Measurements from ENCODE around the gene KATNAL1.

The KATNAL1 gene

GRCh38 chr13:30307194-30307970 is at the start of gene KATNAL1:
KATNAL1 (minus strand) TSS chr13:30307551; CDS start chr13:30283777, 23,774 bp downstream.
- H3K4me3 Mint-ChIP-seq, result peak within 1 kb of the TSS; percentile 81
- H3K4me1 Mint-ChIP-seq, result peaks cover 51% of the 10 kb centered on the region
- H3K9me3 Mint-ChIP-seq, result no peaks in the 10 kb centered on the region
- peaks cover 3% of the 10 kb centered on the region for H3K27me3 Mint-ChIP-seq
- peak; percentile 84 for DNase-seq
- peak within 1 kb of the TSS; percentile 84 for H3K27ac Mint-ChIP-seq
- CTCF ChIA-PET, result interaction anchor here (0.8 to 1.4 kb wide), 4 partner anchors 39 to 175 kb away, joined by 3 to 5 read pairs (median 4); no protein-coding TSS in a partner anchor
- peaks cover 3% of the 10 kb centered on the region for H3K36me3 Mint-ChIP-seq

GRCh38 chr13:30355839-30356238 is 48.5 kb upstream of the KATNAL1 start:
- Mint-ChIP-seq H3K27me3 (no peaks in the 10 kb centered on the region), H3K36me3 (peaks cover 52% of the 10 kb centered on the region), H3K27ac (no peak overlapping the region), H3K4me3 (no peak overlapping the region), H3K9me3 (peaks cover 12% of the 10 kb centered on the region), H3K4me1 (peaks cover 19% of the 10 kb centered on the region)
- CTCF ChIA-PET, result interaction anchor here (0.7 kb wide), 1 partner anchor 34 kb away, joined by 3 read pairs; no protein-coding TSS in a partner anchor
- no peak for DNase-seq

DNA sequence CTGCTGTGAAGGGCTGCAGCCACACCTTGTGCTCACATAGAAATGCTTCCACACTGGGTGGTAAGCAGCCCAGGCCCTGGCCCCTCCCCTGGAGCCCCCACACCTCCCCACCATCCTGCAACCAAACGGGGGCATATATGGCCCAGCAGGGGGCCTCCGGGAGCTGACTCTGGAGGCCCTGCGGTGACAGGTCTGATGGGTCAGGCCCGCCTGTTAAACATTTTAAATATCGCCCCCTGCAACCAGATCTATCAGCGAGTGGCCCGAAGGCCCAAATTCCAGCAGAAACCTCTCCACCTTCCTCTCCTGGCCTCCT is 48.0 kb upstream of the KATNAL1 start:
- DNase-seq, result peak; percentile 37
- Mint-ChIP-seq H3K9me3 (peaks cover 12% of the 10 kb centered on the region), H3K36me3 (peaks cover 47% of the 10 kb centered on the region), H3K4me3 (no peak overlapping the region), H3K4me1 (peaks cover 19% of the 10 kb centered on the region), H3K27ac (no peak overlapping the region), H3K27me3 (no peaks in the 10 kb centered on the region)
- CTCF ChIA-PET, result interaction anchor here (0.6 to 1.1 kb wide), 3 partner anchors 12 to 19 kb away, joined by 3 read pairs; no protein-coding TSS in a partner anchor

DNA sequence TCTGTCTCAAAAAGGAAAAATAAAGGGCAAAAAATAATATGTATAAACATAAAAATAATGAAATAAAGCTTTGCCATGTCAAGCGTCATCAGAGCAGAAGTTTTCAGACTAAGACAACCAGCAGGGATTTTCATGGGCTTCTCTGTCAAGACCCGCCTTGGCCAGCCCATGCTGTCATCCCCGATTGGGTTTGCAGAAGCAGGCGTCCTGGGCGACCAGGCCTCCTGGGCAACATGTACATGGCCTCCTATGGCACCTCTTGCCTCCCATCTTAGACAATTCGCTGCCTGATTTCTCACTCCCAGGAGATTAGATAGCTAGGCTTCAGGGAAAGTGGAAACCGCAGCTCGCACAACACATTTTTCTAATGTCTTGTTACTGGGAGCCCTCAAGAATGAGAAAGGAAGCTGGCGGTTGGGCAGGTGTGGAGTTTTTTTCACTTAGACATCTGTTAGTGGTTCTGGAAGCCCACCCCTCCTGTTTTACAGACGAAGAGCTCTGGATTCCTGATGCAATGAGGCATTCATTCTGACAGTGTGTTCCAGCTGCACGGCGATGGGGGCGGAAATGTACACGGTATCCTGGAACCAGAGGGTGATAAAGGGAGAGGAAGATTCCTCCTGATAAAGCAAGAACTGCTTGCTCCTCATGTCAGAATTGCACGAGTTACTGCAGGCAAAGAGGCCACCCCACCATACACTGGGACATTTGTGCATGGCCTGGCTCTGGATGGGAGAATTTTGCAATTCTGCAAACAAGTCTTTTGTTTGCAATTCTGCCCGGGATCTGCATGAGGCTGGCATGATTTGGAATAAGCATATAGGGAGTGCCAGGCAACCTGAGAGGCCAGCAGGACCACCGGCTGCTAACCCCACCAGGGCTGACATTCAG is 47.4 kb upstream of the KATNAL1 start:
- Mint-ChIP-seq H3K4me3 (no peak overlapping the region), H3K27me3 (peaks cover 4% of the 10 kb centered on the region), H3K4me1 (peaks cover 19% of the 10 kb centered on the region), H3K36me3 (peaks cover 42% of the 10 kb centered on the region), H3K9me3 (peaks cover 12% of the 10 kb centered on the region), H3K27ac (no peak overlapping the region)
- DNase-seq, result no peak
- CTCF ChIA-PET, result interaction anchor here (0.6 to 1.6 kb wide), 4 partner anchors 12 to 222 kb away, joined by 3 to 4 read pairs (median 3); no protein-coding TSS in a partner anchor

- DNase-seq, result no peak
- Mint-ChIP-seq H3K36me3 (peaks cover 39% of the 10 kb centered on the region), H3K27me3 (peaks cover 4% of the 10 kb centered on the region), H3K27ac (no peak overlapping the region), H3K9me3 (peaks cover 12% of the 10 kb centered on the region), H3K4me1 (peaks cover 19% of the 10 kb centered on the region), H3K4me3 (no peak overlapping the region)
- CTCF ChIA-PET, result interaction anchor here (1.6 kb wide), 1 partner anchor 221 kb away, joined by 4 read pairs; no protein-coding TSS in a partner anchor
Measured at GRCh38 chr13:30353471-30354215, 46.3 kb upstream of the KATNAL1 start.

DNA sequence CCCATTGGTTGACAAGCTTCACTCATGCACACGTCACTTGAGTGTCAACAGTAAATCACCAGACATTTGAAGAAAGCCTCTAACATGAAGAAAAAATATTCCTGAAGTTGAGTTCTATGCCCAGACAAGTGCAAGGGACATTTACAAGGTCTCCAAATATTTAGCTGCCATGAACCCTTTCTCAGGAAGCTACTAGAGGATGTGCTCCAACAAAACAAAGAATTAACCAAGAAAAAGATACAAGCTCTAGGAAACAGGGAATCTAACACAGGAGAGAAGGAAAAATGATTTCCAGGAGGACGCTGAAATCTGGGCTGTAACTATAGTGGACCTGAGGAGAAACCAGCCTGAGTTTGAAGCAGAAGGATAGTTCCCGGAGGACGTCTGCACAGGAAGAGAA is 45.7 kb upstream of the KATNAL1 start:
- no peak for DNase-seq
- Mint-ChIP-seq H3K4me1 (peaks cover 23% of the 10 kb centered on the region), H3K9me3 (peaks cover 12% of the 10 kb centered on the region), H3K27ac (no peak overlapping the region), H3K4me3 (no peak overlapping the region), H3K27me3 (peaks cover 8% of the 10 kb centered on the region), H3K36me3 (peaks cover 39% of the 10 kb centered on the region)
- CTCF ChIA-PET, result interaction anchor here (1.1 to 1.6 kb wide), 2 partner anchors 40 to 220 kb away, joined by 3 to 4 read pairs; no protein-coding TSS in a partner anchor

DNA sequence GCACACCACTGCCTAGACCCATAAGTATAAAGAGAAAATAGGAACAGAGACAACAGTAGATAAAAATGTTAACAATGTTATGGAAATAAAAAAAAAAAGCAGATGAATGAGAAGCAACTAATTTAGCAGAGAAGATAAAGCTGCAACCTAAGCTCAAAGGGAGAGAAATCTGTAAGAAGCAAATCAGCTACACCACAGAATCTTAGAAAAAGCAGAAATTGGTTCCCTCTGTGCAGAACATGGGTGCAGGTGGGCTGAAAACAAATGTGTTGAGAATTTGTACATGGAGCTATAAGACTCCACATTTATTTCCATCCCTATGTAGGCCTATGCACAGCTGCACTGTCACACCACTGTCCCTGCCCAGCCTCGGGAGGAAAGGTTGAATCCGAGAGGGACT is 44.8 kb upstream of the KATNAL1 start:
- Mint-ChIP-seq H3K36me3 (peaks cover 40% of the 10 kb centered on the region), H3K27me3 (peaks cover 11% of the 10 kb centered on the region), H3K27ac (no peak overlapping the region), H3K9me3 (peaks cover 15% of the 10 kb centered on the region), H3K4me1 (peaks cover 28% of the 10 kb centered on the region), H3K4me3 (no peak overlapping the region)
- CTCF ChIA-PET, result interaction anchor here (0.6 to 1.1 kb wide), 3 partner anchors 10 to 40 kb away, joined by 3 to 5 read pairs (median 4); no protein-coding TSS in a partner anchor
- DNase-seq, result no peak

GRCh38 chr13:30346789-30347167 is 39.4 kb upstream of the KATNAL1 start:
- peak; percentile 32 for DNase-seq
- CTCF ChIA-PET, result interaction anchor here (0.8 to 2.5 kb wide), 3 partner anchors 11 to 40 kb away, joined by 3 to 10 read pairs (median 4); no protein-coding TSS in a partner anchor
- Mint-ChIP-seq H3K27me3 (peaks cover 27% of the 10 kb centered on the region), H3K4me3 (peak overlapping the region; percentile 50), H3K27ac (peak overlapping the region; percentile 74), H3K9me3 (peaks cover 8% of the 10 kb centered on the region), H3K4me1 (peaks cover 33% of the 10 kb centered on the region), H3K36me3 (peaks cover 36% of the 10 kb centered on the region)

GRCh38 chr13:30346153-30346788 is 38.9 kb upstream of the KATNAL1 start:
- H3K27ac Mint-ChIP-seq, result peak overlapping the region; percentile 74
- peaks cover 27% of the 10 kb centered on the region for H3K27me3 Mint-ChIP-seq
- peaks cover 33% of the 10 kb centered on the region for H3K4me1 Mint-ChIP-seq
- peaks cover 8% of the 10 kb centered on the region for H3K9me3 Mint-ChIP-seq
- peak overlapping the region; percentile 50 for H3K4me3 Mint-ChIP-seq
- CTCF ChIA-PET, result interaction anchor here (0.8 to 2.5 kb wide), 3 partner anchors 11 to 40 kb away, joined by 3 to 10 read pairs (median 4); no protein-coding TSS in a partner anchor
- H3K36me3 Mint-ChIP-seq, result peaks cover 35% of the 10 kb centered on the region
- peak; percentile 88 for DNase-seq

DNA sequence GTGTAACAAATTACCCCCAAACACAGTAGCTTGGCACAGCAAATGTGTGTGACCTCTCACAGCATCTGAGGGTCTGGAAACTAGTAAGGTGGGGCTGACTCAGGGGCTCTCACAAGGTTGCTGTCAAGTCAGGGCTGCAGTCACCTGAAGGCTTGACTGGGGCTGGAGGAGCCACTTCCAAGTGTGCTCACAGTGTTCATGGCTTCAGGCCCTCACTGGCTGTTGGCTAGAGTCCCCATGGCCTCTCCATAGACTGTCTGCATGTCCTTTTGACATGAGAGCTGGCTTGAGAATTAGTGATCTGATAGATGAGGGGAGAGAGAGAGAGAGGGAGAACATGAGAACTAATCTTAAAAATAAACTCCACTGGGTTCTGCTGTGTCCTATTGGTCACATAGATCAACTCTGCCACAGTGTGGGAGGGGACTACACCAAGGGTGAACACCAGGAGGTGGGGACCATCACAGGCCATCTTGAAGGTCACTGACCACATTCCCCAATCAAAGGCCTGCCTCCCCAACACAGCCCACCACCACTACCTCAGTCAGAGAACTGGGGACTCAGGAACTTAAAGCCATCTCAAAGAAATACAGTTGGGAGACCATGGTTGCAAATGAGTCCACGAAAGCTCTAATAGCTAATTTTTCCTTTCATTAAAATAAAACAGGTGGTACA is 38.2 kb upstream of the KATNAL1 start:
- DNase-seq, result no peak
- Mint-ChIP-seq H3K9me3 (peaks cover 8% of the 10 kb centered on the region), H3K4me3 (no peak overlapping the region), H3K27me3 (peaks cover 28% of the 10 kb centered on the region), H3K4me1 (peaks cover 33% of the 10 kb centered on the region), H3K36me3 (peaks cover 37% of the 10 kb centered on the region), H3K27ac (no peak overlapping the region)
- CTCF ChIA-PET, result interaction anchor here (1.2 to 2.5 kb wide), 3 partner anchors 10 to 39 kb away, joined by 3 to 10 read pairs (median 3); no protein-coding TSS in a partner anchor

DNA sequence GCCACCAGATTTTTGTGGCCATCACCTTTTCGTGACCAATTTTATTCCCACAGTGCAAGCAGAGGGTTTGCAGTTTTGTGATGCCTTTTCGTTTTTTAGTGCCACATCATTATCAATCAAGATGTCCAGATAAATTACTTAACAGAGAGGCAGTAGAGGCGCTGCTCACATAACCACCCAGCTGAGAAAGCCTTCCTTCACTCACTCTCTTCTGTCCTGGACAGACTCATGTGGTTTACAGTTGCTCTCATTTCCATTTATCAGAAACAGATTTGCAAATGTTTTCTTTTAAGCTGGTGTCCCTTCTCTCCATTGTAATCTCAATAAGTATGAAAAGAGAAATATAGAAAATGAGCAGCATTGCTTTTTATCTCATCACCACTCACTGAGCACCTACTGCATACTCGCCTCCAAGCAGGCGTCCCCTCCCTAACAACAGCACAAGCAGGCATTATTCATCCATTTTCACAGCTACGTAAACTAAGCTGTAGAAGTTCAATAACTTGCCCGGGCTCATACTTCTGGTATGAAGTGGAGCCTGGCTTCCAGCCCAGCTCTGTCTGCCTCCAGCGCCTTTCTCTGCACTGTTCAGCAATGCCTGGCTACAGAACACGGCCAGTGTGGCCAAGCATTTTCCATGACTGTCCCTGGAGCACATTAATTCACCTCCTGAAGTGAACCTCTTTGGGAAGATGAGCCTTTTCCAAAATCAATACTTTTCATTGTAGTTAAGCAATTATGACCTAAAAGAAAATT is 34.6 kb upstream of the KATNAL1 start:
- peaks cover 4% of the 10 kb centered on the region for H3K9me3 Mint-ChIP-seq
- no peak overlapping the region for H3K27ac Mint-ChIP-seq
- H3K27me3 Mint-ChIP-seq, result peaks cover 21% of the 10 kb centered on the region
- H3K4me3 Mint-ChIP-seq, result no peak overlapping the region
- CTCF ChIA-PET, result interaction anchor here (0.6 to 3.5 kb wide), 2 partner anchors 10 to 210 kb away, joined by 4 to 11 read pairs; no protein-coding TSS in a partner anchor
- peaks cover 36% of the 10 kb centered on the region for H3K36me3 Mint-ChIP-seq
- peaks cover 22% of the 10 kb centered on the region for H3K4me1 Mint-ChIP-seq
- no peak for DNase-seq
